ENCODE measurements around the gene CLTA. TPM values are rescaled to one million over a fixed set of nuclear protein-coding genes. Genes with fewer than 3 reads are reported as not detected.

Gene CLTA
- polyA plus RNA-seq, 1 of the 3 experiments (the other 2 are of a cell fraction), result 260 TPM

DNA sequence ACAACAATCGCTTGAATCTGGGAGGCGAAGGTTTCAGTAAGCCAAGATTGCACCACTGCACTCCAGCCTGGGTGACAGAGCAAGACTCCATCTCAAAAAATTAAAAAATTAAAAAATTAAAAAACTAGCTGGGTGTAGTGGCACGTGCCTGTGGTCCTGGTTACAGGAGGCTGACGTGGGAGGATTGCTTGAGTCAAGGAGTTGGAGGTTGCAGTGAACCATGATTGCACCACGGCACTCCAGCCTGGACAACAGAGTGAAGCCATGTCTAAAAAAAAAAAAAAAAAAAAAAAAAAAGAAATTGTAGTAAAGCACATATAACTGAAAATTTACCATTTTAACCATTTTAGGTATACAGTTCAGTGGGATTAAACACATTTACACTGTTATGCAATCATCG lies 34.6 kb upstream of the CLTA start:
- no peak for DNase-seq
- Histone ChIP-seq H3K9ac (no peak overlapping the region), H3K27ac (ENCODE audit: low read depth in 2 of 2, low read length in 1 of 2) (no peak overlapping the region), H3K9me2 (no peaks in the 10 kb centered on the region), H3F3A (replicated peaks; ENCODE audit: insufficient read depth) (peaks cover 36% of the 10 kb centered on the region), H3K4me2 (no peak overlapping the region), H2AFZ (ENCODE audit: low read depth) (no peak overlapping the region), H3K9me3 (no peaks in the 10 kb centered on the region), H3K36me3 (replicated peaks in 1 of 2; ENCODE audit: control insufficient read depth in 1 of 2, insufficient read depth in 2 of 2, low read length in 1 of 2) (peaks cover 0 to 38% of the 10 kb centered on the region in 2 experiments), H3K79me2 (ENCODE audit: insufficient read depth) (peaks cover 3% of the 10 kb centered on the region), H3K27me3 (ENCODE audit: insufficient read depth) (no peaks in the 10 kb centered on the region), H3K4me3 (ENCODE audit: low read depth in 2 of 2, low read length in 1 of 2) (no peak overlapping the region), H4K20me1 (ENCODE audit: insufficient read depth) (no peaks in the 10 kb centered on the region), H3K4me1 (ENCODE audit: control insufficient read depth in 1 of 2, insufficient read depth in 2 of 2, low read depth in 1 of 2, low read length in 1 of 2) (peaks cover 9 to 34% of the 10 kb centered on the region in 2 experiments; a peak in 3 of 4 replicates)
- POLR2A ChIA-PET, result no interaction called here
- WGBS (ENCODE audit: low lambda C conversion rate), result 98% methylated on average over 6 of the region's 6 CpGs
- TF ChIP-seq FOXM1 (IDR thresholded peaks at IDR 0.05; ENCODE audit: low read depth), result no peak
- no peak for TF ChIP-seq POLR2AphosphoS5 (IDR thresholded peaks at IDR 0.05; ENCODE audit: low read depth, low read length)
- TF ChIP-seq EP300 (IDR thresholded peaks at IDR 0.05; ENCODE audit: borderline replicate concordance in 1 of 2, low read depth in 1 of 2, low read length in 1 of 2), result no peak
- TF ChIP-seq, protein P1, sequence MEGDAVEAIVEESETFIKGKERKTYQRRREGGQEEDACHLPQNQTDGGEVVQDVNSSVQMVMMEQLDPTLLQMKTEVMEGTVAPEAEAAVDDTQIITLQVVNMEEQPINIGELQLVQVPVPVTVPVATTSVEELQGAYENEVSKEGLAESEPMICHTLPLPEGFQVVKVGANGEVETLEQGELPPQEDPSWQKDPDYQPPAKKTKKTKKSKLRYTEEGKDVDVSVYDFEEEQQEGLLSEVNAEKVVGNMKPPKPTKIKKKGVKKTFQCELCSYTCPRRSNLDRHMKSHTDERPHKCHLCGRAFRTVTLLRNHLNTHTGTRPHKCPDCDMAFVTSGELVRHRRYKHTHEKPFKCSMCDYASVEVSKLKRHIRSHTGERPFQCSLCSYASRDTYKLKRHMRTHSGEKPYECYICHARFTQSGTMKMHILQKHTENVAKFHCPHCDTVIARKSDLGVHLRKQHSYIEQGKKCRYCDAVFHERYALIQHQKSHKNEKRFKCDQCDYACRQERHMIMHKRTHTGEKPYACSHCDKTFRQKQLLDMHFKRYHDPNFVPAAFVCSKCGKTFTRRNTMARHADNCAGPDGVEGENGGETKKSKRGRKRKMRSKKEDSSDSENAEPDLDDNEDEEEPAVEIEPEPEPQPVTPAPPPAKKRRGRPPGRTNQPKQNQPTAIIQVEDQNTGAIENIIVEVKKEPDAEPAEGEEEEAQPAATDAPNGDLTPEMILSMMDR (IDR thresholded peaks at IDR 0.05), result no peak
- TF ChIP-seq, protein P2, sequence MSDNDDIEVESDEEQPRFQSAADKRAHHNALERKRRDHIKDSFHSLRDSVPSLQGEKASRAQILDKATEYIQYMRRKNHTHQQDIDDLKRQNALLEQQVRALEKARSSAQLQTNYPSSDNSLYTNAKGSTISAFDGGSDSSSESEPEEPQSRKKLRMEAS (IDR thresholded peaks at IDR 0.05; ENCODE audit: low read depth), result no peak
- TF ChIP-seq TAF1 (IDR thresholded peaks at IDR 0.05; ENCODE audit: borderline replicate concordance, low read depth, low read length), result no peak
- TF ChIP-seq RCOR1 (IDR thresholded peaks at IDR 0.05; ENCODE audit: low read length), result no peak
- TF ChIP-seq TEAD4 (IDR thresholded peaks at IDR 0.05; ENCODE audit: borderline replicate concordance, insufficient read depth), result no peak
- no peak for TF ChIP-seq FOXJ3 (CRISPR knock-in tag; IDR thresholded peaks at IDR 0.05)
- TF ChIP-seq GABPA (IDR thresholded peaks at IDR 0.05; ENCODE audit: low read depth), result no peak
- TF ChIP-seq CHD2 (IDR thresholded peaks at IDR 0.05; ENCODE audit: low read length, partially characterized antibody), result no peak
- TF ChIP-seq MXI1 (IDR thresholded peaks at IDR 0.05; ENCODE audit: low read depth, low read length), result no peak
- no peak for TF ChIP-seq RFX5 (IDR thresholded peaks at IDR 0.05; ENCODE audit: low read length)
- TF ChIP-seq NFIC (IDR thresholded peaks at IDR 0.05; ENCODE audit: borderline replicate concordance), result no peak
- no peak for TF ChIP-seq SIN3A (IDR thresholded peaks at IDR 0.05; ENCODE audit: borderline replicate concordance, low read depth, low read length)
- CTCF ChIA-PET, result interaction anchor here (2.0 to 3.9 kb wide), 2 partner anchors 10 to 147 kb away, joined by 4 to 17 read pairs; no protein-coding TSS in a partner anchor

DNA sequence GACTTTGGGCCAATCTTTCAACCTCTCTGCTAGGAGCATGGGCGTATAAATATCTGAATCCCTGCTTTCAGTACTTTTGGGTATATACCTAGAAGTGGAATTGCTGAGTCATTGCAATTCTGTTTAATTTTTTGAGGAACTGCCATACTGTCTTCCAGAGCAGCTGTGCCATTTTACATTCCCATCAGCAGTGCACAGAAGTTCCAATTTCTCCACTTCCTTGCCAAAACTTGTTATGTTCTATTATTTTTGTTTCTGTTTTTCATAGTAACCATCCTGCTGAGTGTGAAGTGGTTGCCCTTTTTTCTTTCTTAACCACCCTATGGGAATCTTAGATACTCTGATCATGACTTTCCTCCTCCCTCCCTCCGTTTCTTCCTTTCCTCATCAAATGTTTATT lies 32.6 kb upstream of the CLTA start:
- H2AFZ ChIP-seq (ENCODE audit: low read depth), result no peak overlapping the region
- H3K36me3 ChIP-seq (replicated peaks in 1 of 2; ENCODE audit: control insufficient read depth in 1 of 2, insufficient read depth in 2 of 2, low read length in 1 of 2), result peaks cover 0 to 33% of the 10 kb centered on the region in 2 experiments
- H4K20me1 ChIP-seq (ENCODE audit: insufficient read depth), result no peaks in the 10 kb centered on the region
- H3K9me2 ChIP-seq, result no peaks in the 10 kb centered on the region
- no peak overlapping the region for H3K4me2 ChIP-seq
- ChIA-PET CTCF (interaction anchor here (1.4 kb wide), 2 partner anchors 9 to 55 kb away, joined by 3 to 4 read pairs; no protein-coding TSS in a partner anchor), POLR2A (no interaction called here)
- no peaks in the 10 kb centered on the region for H3K9me3 ChIP-seq
- peaks cover 2% of the 10 kb centered on the region for H3K79me2 ChIP-seq (ENCODE audit: insufficient read depth)
- peaks cover 23 to 40% of the 10 kb centered on the region in 2 experiments; a peak in 3 of 4 replicates for H3K4me1 ChIP-seq (ENCODE audit: control insufficient read depth in 1 of 2, insufficient read depth in 2 of 2, low read depth in 1 of 2, low read length in 1 of 2)
- 97% methylated on average over 2 of the region's 2 CpGs for WGBS (ENCODE audit: low lambda C conversion rate)
- DNase-seq, result no peak
- H3K9ac ChIP-seq, result no peak overlapping the region
- peaks cover 43% of the 10 kb centered on the region for H3F3A ChIP-seq (replicated peaks; ENCODE audit: insufficient read depth)
- no peaks in the 10 kb centered on the region for H3K27me3 ChIP-seq (ENCODE audit: insufficient read depth)
- H3K4me3 ChIP-seq (ENCODE audit: low read depth in 2 of 2, low read length in 1 of 2), result no peak overlapping the region
- peak overlapping the region in 1 of 2 experiments; percentile 44; a peak in 1 of 4 replicates for H3K27ac ChIP-seq (ENCODE audit: low read depth in 2 of 2, low read length in 1 of 2)
- TF ChIP-seq MXI1 (IDR thresholded peaks at IDR 0.05; ENCODE audit: low read depth, low read length) (no peak), FOXJ3 (CRISPR knock-in tag; IDR thresholded peaks at IDR 0.05) (no peak), TEAD4 (IDR thresholded peaks at IDR 0.05; ENCODE audit: borderline replicate concordance, insufficient read depth) (no peak), JUND (IDR thresholded peaks at IDR 0.05) (no peak), GABPA (IDR thresholded peaks at IDR 0.05; ENCODE audit: low read depth) (no peak), RXRA (IDR thresholded peaks at IDR 0.05; ENCODE audit: borderline replicate concordance, low read depth) (no peak), FOSL2 (IDR thresholded peaks at IDR 0.05; ENCODE audit: borderline replicate concordance, low read depth) (no peak), RCOR1 (IDR thresholded peaks at IDR 0.05; ENCODE audit: low read length) (no peak), FOXM1 (IDR thresholded peaks at IDR 0.05; ENCODE audit: low read depth) (no peak), EZH2phosphoT487 (IDR thresholded peaks at IDR 0.05; ENCODE audit: borderline replicate concordance, low read depth) (no peak), CHD2 (IDR thresholded peaks at IDR 0.05; ENCODE audit: low read length, partially characterized antibody) (no peak), NFIC (IDR thresholded peaks at IDR 0.05; ENCODE audit: borderline replicate concordance) (no peak), TAF1 (IDR thresholded peaks at IDR 0.05; ENCODE audit: borderline replicate concordance, low read depth, low read length) (no peak), GATA2 (CRISPR knock-in tag; IDR thresholded peaks at IDR 0.05) (no peak)
- TF ChIP-seq, protein P3, sequence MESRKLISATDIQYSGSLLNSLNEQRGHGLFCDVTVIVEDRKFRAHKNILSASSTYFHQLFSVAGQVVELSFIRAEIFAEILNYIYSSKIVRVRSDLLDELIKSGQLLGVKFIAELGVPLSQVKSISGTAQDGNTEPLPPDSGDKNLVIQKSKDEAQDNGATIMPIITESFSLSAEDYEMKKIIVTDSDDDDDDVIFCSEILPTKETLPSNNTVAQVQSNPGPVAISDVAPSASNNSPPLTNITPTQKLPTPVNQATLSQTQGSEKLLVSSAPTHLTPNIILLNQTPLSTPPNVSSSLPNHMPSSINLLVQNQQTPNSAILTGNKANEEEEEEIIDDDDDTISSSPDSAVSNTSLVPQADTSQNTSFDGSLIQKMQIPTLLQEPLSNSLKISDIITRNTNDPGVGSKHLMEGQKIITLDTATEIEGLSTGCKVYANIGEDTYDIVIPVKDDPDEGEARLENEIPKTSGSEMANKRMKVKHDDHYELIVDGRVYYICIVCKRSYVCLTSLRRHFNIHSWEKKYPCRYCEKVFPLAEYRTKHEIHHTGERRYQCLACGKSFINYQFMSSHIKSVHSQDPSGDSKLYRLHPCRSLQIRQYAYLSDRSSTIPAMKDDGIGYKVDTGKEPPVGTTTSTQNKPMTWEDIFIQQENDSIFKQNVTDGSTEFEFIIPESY (IDR thresholded peaks at IDR 0.05; ENCODE audit: borderline replicate concordance, low read depth), result no peak
- TF ChIP-seq, protein P4, sequence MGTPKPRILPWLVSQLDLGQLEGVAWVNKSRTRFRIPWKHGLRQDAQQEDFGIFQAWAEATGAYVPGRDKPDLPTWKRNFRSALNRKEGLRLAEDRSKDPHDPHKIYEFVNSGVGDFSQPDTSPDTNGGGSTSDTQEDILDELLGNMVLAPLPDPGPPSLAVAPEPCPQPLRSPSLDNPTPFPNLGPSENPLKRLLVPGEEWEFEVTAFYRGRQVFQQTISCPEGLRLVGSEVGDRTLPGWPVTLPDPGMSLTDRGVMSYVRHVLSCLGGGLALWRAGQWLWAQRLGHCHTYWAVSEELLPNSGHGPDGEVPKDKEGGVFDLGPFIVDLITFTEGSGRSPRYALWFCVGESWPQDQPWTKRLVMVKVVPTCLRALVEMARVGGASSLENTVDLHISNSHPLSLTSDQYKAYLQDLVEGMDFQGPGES (IDR thresholded peaks at IDR 0.05; ENCODE audit: low read depth, low read length), result no peak

Measured in SK-N-SH (cell line).